ENCODE measurements around the gene C10orf53.

DNA sequence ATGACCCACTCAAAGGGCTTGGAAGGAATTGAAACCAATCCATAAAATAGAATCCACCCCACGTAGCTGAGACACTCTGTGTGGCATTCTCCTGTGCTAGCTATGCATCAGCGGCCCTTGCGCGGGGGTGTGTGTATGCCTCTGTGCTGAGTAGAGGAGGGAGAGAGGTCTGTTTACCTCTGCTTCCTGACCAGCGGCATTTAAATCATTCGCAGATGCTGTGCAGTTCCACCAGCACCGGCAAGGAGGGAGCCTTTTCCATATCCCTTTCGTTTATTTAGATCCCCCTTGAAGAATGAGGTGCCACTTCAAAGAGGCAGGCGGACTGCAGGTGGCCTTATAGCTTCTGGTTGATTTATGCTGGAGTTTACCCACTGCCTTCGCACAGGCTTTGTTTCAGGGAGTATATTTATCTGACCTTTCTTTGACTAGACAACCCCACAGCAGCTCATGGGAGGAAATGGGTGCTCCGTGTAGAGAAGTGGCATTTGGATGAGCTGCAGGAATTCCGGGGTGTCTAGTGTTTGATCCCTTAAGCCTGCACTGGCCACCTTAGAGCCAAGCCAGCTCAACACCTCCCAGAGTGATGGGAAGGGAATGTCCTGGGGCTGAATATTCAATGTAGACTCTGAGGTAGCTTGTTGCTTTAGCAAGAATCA, 11.4 kb downstream of the C10orf53 start:
- TF ChIP-seq, protein P1, sequence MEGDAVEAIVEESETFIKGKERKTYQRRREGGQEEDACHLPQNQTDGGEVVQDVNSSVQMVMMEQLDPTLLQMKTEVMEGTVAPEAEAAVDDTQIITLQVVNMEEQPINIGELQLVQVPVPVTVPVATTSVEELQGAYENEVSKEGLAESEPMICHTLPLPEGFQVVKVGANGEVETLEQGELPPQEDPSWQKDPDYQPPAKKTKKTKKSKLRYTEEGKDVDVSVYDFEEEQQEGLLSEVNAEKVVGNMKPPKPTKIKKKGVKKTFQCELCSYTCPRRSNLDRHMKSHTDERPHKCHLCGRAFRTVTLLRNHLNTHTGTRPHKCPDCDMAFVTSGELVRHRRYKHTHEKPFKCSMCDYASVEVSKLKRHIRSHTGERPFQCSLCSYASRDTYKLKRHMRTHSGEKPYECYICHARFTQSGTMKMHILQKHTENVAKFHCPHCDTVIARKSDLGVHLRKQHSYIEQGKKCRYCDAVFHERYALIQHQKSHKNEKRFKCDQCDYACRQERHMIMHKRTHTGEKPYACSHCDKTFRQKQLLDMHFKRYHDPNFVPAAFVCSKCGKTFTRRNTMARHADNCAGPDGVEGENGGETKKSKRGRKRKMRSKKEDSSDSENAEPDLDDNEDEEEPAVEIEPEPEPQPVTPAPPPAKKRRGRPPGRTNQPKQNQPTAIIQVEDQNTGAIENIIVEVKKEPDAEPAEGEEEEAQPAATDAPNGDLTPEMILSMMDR (IDR thresholded peaks at IDR 0.05): no peak
- TF ChIP-seq POLR2A (IDR thresholded peaks at IDR 0.05): no peak

Data from tibial nerve (tissue), 3 donors.